NCI-H2196 treated with DMSO at 0.1 percent for 48 hours (cell line): ENCODE results near the gene ACADL.
"Not testable (repeated sequence)": the region's sequence is repeated elsewhere in the genome, so short reads cannot be mapped to it uniquely, and the experiment has no call there.

Experiments used
- DNase-seq: peaks from one replicate; lab custom pipeline; 2025; ENCODE audit not compliant: unreplicated experiment; lab: John Stamatoyannopoulos, UW

The ACADL gene

GRCh38 chr2:210203558-210203957 lies 21.7 kb downstream of the ACADL start:
- no peak for DNase-seq

- no peak for DNase-seq
These were observed 22.1 kb downstream of the ACADL start for GRCh38 chr2:210203147-210203546.

DNA sequence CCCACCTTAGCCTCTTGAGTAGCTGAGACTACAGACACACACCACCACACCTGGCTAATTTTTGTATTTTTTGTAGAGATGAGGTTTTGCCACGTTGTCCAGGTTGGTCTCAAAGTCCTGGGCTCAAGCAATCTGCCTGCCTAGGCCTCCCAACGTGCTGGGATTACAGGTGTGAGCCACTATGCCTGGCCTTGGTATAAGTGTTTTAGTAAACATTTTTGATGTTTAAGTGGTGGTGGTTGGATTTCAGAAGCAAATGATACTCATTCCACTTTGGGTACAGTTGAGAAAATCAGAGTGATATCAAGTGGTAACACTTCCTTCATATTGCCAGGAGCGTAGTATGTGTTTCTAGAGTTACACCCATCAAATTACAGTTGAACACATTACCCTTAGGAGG lies 25.4 kb downstream of the ACADL start:
- no peak for DNase-seq

DNA sequence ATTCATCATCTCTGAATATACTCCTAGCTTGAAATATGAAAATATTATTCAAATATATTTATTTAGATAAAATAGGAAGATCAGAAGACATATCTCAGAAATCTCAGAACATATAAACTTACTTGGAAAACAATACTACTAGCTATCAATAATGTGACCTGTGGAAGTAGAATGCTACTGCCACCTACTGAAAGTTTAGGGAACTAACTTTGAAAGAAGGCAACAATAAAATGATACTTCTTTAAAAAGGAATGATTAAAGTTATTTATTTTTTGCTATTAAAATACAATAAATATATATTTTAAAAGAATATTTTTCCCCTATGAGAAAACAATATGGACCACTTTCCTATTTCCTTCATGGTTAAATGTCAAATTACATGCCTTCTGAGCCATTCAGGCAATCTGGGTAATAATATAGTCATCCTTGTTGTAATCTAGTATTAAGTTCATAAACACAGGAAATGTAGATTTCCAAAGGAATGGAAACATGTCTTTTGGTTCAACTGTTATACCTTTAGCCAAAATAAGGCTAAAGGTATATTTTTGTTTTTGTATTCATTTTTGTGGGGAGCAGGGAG lies 26.0 kb downstream of the ACADL start:
- DNase-seq = no peak

DNA sequence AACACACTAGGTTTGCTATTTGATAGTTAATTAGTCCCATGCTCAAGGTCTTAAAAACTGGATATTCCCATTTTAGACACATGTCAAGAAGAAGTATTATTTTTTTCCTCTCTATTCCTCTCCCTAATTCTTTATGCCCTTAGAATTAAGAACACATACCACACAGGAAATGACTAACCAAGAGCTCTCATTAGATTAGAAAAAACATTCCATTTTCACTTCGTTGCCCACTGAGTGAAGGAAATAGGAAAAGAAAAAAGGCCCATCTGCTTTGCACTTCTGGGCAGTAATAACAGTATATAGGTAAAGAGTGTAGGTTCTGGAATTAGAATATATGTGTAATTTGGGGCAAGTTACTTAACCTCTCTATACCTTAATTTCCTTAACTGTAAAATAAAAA lies 26.9 kb downstream of the ACADL start:
- DNase-seq = no peak

DNA sequence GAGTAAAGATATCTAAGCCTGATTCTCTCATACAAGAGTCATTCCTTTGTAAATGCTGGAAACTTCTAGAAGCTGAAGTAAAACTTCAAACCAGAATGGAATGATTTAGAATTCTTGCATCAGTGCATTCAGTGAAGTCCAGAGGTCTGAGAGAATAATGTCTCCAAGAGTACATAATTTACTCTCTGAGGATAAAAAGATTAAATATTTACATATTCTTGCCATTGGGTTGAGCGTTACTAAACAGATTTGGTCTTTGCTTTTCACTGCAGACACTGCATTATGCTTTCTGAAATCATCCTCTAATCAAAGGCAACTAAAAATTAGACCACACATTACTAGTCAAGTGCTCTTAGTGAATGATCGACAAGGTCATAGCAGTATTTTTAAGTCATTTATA lies 27.5 kb downstream of the ACADL start:
- DNase-seq = no peak

GRCh38 chr2:210195101-210195852 lies 30.0 kb downstream of the ACADL start:
- no peak for DNase-seq

- no peak for DNase-seq
These were observed 34.9 kb downstream of the ACADL start for GRCh38 chr2:210190345-210190744.

DNA sequence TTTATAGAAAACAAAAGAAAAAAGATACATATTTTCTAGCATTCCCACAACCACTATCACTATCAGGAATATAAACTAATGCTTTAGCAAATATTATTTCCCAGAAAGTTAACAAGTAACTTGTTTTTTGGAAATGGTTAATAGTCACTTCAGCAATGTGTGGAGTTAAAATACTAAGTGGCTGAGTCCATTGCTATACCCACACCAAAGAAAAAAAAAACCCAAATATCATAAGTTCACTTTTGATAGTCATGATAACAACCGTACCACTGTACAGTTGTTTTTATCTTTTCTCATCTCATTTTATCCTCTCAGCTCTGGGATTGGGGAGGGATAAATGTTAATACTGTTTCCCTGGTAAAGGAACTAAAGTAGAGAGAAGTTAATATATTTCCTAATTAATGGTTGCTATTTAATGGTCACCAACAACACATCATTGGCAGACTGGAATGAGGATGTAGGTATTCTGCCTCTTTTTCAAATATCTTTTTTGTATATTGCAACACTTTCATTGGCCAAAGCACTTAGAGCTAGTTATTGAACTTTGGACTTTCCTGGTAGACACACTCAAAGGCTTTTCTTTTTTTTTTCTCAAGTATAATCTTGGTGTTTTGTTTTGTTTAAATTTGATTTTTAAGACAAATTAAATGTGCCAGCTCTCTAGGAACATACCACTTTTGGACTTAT lies 35.7 kb downstream of the ACADL start:
- DNase-seq = no peak

DNA sequence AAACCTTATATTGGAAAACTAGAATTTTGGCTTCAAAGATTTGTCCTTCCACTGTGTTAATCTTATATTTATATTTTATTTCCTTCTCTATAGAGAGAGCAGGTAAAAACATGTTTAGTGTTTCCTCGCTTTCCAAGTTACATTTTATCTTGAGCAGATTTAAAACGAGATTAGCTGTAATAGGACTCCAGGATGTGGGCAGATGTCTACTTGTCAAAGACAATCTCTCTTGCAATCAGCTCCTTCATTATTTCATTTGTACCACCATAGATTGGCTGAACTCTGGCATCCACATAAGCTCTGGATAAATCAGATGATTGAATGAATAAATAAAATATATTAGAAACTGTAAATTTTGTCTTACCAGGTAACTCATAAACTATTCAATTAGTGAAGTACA lies 36.5 kb downstream of the ACADL start:
- no peak for DNase-seq

GRCh38 chr2:210188190-210188589 lies 37.1 kb downstream of the ACADL start:
- no peak for DNase-seq

GRCh38 chr2:210183936-210184335 lies 41.3 kb downstream of the ACADL start:
- DNase-seq = not testable (repeated sequence)

DNA sequence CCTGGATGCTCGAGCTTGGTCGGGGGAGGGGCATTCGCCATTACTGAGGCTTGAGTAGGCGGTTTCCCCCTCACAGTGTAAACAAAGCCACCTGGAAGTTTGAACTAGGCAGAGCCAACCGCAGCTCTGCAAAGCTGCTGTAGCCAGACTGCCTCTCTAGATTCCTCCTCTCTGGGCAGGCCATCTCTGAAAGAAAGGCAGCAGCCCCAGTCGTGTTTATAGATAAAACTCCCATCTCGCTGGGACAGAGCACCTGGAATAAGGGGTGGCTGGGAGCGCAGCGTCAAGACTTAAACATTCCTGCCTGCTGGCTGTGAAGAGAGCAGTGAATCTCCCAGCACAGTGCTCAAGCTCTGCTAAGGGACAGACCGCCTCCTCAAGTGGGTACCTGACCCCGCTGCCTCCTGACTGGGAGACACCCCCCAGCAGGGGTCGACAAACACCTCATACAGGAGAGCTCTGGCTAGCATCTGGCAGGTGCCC lies 43.6 kb downstream of the ACADL start:
- DNase-seq = not testable (repeated sequence)

- DNase-seq = not testable (repeated sequence)
These were observed 44.1 kb downstream of the ACADL start for GRCh38 chr2:210181033-210181605.

DNA sequence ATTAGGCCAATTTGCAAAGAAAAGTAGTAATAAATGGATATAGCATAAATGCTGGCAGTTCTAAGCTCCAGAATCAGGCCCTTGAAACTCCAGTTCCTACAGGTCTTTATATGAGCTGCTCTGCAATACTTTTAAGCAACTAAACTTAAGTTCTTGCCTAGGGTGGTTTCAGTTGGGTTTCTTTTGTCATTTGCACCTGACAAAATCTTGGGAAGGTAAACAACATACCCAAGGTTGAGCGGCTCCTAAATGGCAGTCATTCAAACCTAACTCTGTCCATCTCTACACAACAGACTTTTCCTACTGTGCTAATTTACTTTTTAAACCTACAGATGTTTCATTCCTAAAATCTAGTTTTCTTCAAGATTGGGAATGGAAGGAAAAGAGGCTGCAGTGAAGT lies 44.8 kb downstream of the ACADL start:
- no peak for DNase-seq

GRCh38 chr2:210179351-210179990 lies 45.8 kb downstream of the ACADL start:
- no peak for DNase-seq

GRCh38 chr2:210177769-210178168 lies 47.5 kb downstream of the ACADL start:
- no peak for DNase-seq

DNA sequence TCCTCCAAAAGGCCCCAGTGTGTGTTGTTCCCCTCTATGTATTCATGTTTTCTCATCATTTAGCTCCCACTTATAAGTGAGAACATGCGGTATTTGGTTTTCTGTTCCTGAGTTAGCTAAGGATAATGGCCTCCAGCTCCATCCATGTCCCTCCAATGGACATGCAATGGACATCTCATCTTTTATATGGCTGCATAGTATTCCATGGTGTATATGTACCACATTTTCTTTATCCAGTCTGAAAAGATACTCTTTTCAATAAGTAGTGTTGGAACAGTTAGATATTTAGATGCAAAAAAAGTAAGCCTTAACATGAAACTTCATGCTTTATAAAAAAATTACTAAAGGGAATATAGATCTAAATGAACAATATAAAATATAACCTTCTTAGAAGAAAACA lies 48.1 kb downstream of the ACADL start:
- not testable (repeated sequence) for DNase-seq

DNA sequence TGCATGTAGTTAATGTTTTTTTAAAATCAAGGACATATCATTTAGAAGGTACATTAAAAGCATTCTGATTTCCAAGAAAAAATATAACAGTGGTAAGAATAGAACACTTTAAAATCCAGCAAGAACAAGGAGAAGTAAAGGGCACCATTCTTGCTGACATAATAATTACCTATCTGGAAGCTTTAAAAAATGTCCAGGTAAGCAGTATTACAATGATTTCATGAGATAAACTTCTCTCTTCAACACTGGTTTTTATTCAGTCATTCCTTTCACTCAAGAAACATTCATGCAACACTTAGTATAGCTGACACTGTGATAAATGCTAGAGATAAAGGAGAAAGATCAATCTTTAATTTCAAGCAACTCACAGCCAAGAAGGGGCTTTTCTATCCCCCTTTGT lies 51.2 kb downstream of the ACADL start:
- no peak for DNase-seq

DNA sequence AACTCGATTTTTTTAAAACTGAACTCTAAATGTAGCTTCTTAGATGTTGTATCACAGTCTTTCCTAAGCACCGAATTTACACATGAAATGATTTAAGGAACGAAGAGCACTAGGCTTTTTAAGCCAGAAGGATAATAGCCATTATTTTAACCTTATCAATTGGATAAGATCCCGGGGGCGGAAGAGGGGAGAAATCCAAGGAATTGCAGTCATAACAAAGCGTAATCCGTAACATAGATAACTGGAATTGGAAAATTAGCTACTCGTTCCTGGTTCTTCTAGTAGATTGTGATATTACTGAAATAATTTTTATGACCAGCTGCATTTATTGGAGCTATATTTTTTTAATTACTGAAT lies 53.0 kb downstream of the ACADL start:
- DNase-seq = no peak
